ENCODE data around the gene EHD3. TPM values are rescaled to one million over a fixed set of nuclear protein-coding genes. Genes with fewer than 3 reads are reported as not detected.

Gene EHD3
- total RNA-seq, 1 experiment from 2014 or later, result not detected

DNA sequence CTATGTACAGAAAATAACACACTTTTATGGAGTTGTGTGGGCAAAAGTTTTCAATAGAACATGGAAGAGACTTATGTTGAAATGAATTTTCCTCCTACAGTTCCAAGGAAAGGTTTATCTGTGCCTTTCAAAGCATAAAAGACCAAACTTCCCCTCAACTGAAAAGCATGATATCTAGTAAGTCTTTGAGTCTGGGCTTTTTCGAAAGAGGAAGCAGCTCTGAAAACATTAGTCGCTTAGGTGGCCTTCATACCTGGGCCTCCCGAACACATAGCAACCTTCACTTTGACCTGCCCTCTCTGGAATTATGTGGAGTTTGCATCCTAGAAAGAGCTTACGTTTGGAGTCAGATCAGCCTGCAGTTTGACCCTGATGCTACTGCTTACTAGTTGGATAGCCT lies 11.9 kb upstream of the EHD3 start:
- H3K27ac ChIP-seq, result no peak overlapping the region
- H3K36me3 ChIP-seq, result no peaks in the 10 kb centered on the region
- H3K4me3 ChIP-seq, result no peak overlapping the region
- no peak for DNase-seq
- no peaks in the 10 kb centered on the region for H3K4me1 ChIP-seq
- H3K27me3 ChIP-seq, result peaks cover 24% of the 10 kb centered on the region
- H3K9me3 ChIP-seq (replicated peaks), result no peaks in the 10 kb centered on the region

DNA sequence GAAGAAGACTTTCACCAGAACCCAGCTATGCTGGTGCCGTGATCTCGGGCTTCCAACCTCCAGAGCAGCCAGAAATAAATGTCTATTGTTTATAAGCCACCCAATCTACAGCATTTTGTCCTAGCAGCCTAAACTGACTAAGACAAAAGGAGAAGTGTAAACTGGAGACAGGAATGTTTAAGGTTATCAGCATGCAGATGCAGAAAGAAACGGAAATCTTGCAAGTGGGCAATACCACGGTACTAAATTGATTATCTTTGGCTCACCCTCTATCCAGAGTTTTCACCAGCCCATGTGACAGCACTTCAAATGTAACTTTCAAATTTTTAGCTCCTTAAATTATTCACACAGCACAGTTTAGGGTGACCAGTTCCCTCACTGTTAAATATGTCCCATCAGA lies 10.9 kb upstream of the EHD3 start:
- Histone ChIP-seq H3K4me1 (no peaks in the 10 kb centered on the region), H3K27me3 (peaks cover 24% of the 10 kb centered on the region), H3K27ac (no peak overlapping the region), H3K4me3 (no peak overlapping the region), H3K9me3 (replicated peaks) (no peaks in the 10 kb centered on the region), H3K36me3 (no peaks in the 10 kb centered on the region)
- no peak for DNase-seq

DNA sequence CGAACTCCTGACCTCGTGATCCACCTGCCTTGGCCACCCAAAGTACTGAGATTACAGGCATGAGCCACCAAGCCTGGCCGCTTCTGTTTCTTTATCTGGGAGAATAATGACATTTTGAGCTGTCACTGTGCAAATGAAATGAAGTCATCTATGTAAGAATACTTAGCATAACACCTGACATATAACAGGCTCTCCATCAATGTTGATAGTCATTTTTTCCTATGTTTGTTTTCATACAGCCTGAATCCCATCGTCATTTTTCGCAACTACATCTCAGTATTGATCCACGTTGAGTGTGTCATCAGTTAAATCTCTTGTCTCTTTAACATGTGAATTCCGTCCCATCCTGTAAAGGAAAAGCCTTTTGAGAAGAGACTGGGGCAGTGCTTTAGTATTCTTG lies 10.2 kb upstream of the EHD3 start:
- Histone ChIP-seq H3K4me3 (no peak overlapping the region), H3K4me1 (no peaks in the 10 kb centered on the region), H3K36me3 (no peaks in the 10 kb centered on the region), H3K9me3 (replicated peaks) (no peaks in the 10 kb centered on the region), H3K27me3 (peaks cover 24% of the 10 kb centered on the region), H3K27ac (no peak overlapping the region)
- no peak for DNase-seq

DNA sequence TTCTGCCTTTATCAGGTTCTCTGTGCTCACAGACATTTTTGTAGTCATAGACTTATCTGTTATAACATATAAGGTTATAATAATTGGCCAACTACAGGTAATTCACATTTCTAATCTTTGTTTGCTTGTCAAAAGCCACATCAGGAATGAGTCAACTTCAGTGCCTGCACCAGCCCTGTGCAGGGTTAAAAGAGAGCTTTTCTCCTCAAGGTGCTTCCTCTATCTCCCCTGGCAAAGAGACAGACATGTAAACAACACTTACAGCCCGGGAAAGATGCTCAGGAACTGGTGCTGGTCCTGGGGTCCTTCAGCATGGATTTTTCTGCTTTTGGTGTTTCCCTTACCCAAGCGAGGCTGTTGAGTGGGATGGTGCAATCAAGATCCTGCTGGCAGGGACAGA lies 7.7 kb upstream of the EHD3 start:
- Histone ChIP-seq H3K9me3 (replicated peaks) (no peaks in the 10 kb centered on the region), H3K4me1 (no peaks in the 10 kb centered on the region), H3K27ac (no peak overlapping the region), H3K36me3 (no peaks in the 10 kb centered on the region), H3K27me3 (peaks cover 7% of the 10 kb centered on the region; the same call in 1 of the 2 replicates), H3K4me3 (no peak overlapping the region)
- DNase-seq, result no peak

DNA sequence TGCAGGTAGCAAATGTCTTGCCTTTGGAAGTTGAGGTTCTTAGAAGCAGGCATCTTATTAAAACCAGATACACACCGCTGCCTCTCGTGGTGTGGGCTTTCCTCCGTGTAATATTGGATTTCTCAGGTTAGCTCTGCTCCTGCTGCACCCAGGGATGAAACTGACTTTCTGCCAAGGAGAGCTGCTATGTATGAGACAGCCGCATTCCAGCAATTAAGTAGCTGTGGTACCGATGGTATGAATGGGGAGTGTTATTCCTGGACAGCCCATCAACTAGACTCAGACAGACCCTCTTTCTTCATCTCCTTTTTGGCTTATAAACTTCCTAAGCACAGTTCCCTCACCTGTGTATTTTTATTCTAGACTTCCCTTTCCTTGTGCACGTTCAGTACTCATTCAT lies 6.8 kb upstream of the EHD3 start:
- H3K4me3 ChIP-seq, result no peak overlapping the region
- no peaks in the 10 kb centered on the region for H3K36me3 ChIP-seq
- no peak for DNase-seq

DNA sequence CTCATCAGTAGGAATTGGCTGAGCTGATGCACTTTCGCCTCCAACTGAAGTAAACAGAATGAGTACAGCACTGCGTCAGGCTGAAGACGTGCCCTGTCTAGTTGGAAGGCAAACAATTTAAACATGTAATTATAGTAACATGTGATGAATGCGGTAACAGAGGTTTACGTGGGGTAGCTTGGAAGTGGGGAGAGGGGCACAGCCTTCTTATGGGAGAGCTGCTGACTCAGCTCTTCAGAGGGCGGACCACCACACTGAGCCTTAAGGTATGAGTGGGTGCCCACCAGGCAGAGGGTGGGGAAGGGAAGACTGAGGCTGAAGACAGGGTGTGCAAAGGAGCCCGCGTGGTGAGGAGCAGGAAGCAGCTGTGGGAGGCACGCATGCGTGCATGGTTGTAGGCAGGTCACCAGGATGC lies 6.2 kb upstream of the EHD3 start:
- H3K4me1 ChIP-seq, result no peaks in the 10 kb centered on the region
- H3K9me3 ChIP-seq (replicated peaks), result no peaks in the 10 kb centered on the region
- no peak overlapping the region for H3K4me3 ChIP-seq
- no peak overlapping the region for H3K27ac ChIP-seq
- peaks cover 18% of the 10 kb centered on the region; the same call in 1 of the 2 replicates for H3K27me3 ChIP-seq
- no peaks in the 10 kb centered on the region for H3K36me3 ChIP-seq
- no peak for DNase-seq

More for the DNA sequence above, 6.8 kb upstream of the EHD3 start:
- Histone ChIP-seq H3K9me3 (replicated peaks) (no peaks in the 10 kb centered on the region), H3K4me1 (no peaks in the 10 kb centered on the region), H3K27ac (no peak overlapping the region), H3K27me3 (peaks cover 12% of the 10 kb centered on the region; the same call in 1 of the 2 replicates)

DNA sequence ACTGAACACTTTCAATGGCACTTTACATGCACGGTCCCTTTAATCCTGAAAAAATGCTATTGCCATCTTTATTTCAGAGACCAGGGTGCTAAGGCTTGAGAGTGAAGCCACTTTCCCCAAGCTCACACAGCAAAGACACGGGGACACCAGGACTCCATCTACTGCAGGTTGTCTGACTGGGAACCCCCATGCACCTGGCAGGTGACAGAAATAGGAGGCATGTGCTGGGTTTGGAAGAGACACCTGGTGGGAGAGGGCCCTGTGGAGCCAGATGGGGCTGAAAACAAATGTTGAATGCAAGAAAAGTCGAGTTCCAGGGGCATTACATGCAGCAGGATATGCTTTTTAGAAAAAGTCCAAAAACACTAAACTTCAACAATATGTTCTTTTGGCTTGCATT lies 5.2 kb upstream of the EHD3 start:
- DNase-seq, result no peak
- peaks cover 22% of the 10 kb centered on the region; the same call in 1 of the 2 replicates for H3K27me3 ChIP-seq
- H3K27ac ChIP-seq, result no peak overlapping the region
- no peaks in the 10 kb centered on the region for H3K9me3 ChIP-seq (replicated peaks)
- H3K4me1 ChIP-seq, result no peaks in the 10 kb centered on the region
- H3K4me3 ChIP-seq, result no peak overlapping the region
- H3K36me3 ChIP-seq, result no peaks in the 10 kb centered on the region

DNA sequence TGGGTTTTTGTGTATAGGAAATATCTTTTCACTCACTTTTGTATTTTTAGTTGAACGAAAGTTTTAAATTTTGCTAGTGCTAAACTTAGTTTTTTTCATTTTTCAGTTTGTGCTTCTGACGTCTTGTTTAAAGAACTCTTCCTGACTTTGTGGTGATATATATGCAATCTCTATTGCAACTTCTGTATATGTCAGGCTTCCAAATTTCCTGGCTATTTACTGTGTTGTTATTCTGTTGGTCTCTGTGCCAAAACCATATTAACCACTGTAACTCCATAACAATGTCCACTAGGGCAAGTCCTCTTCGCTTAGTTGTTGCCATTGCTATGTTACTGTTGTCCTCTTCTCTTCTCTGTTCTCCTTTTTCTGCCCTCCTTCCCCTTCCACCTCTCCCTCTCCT lies 3.2 kb upstream of the EHD3 start:
- Histone ChIP-seq H3K4me1 (no peaks in the 10 kb centered on the region), H3K27ac (no peak overlapping the region), H3K27me3 (peaks cover 19% of the 10 kb centered on the region; the same call in 1 of the 2 replicates), H3K36me3 (no peaks in the 10 kb centered on the region), H3K4me3 (no peak overlapping the region), H3K9me3 (replicated peaks) (no peaks in the 10 kb centered on the region)
- no peak for DNase-seq

DNA sequence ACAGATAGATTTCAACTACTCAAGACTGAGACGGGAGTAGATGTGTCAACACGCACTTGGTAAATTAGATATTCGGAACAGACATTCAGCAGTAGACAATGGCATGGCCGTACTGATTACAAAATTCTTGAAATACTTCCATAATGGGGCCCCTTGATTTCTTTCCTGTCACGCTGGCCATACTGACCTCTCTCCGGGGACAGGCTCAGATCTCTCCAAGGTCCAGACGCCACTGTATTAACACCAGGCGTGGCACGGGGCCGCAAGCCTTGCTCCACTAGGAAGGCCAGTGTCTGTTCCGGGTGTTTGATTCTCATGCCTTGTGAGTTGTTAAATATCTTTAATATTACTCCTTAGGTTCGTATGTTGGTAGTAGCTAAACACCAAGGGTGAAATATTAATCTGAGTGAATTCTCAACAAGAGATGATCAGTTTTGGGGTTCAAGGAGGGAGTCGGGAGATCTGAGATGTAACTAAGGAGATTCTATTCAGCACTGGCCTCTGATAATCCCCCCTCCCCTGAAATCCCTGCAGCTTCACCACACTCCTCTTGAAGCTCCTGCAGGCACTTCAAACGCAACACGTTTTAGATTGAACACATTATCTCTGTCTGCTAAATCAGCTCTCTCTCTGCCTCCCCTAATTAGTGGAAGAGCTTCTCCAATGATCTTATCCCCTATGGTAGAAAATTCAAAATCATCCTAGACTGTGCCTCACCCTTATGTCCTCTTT lies 2.2 kb upstream of the EHD3 start:
- H3K9me3 ChIP-seq (replicated peaks), result no peaks in the 10 kb centered on the region

DNA sequence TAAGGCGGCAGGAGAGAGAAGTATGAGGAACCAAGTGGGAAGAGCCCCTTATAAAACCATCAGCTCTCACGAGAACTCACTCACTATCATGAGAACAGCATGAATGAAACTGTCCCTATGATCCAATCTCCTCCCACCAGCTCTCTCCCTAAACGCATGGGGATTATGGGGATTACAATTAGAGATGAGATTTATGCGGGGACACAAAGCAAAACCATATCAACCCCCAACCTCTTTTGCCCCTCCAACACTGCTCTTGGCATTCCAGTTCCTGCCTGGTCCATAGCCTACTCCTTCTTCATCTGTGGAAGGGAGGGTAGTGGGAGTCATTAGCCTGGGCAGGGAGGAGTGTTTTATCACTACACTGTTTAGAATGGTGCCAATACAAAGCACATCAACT lies 1.4 kb upstream of the EHD3 start:
- no peak for DNase-seq
- Histone ChIP-seq H3K4me1 (no peaks in the 10 kb centered on the region), H3K9me3 (replicated peaks) (no peaks in the 10 kb centered on the region)

More for the DNA sequence above, 2.2 kb upstream of the EHD3 start:
- no peak for DNase-seq
- no peaks in the 10 kb centered on the region for H3K36me3 ChIP-seq
- H3K27ac ChIP-seq, result no peak overlapping the region
- peaks cover 15% of the 10 kb centered on the region; the same call in 1 of the 2 replicates for H3K27me3 ChIP-seq
- no peaks in the 10 kb centered on the region for H3K4me1 ChIP-seq
- no peak overlapping the region for H3K4me3 ChIP-seq

DNA sequence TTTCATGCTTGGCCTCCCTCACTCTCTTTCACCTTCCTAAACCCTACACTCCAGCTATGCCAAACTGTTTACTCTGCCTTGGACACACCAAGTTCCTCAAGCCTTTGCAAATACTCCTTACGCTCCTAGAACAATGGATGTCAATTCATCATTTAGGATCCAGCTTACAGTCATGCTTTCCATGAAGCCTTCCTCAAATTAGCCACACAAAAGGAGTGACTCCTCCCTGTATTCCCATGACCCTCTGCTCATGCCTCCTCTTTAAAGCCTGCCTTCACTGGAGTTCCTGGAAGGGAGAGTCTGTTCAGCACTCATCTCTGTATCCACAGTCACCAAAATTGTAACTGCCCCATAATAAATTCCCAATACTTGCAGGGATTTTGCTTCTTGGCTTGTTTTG lies 721 bp upstream of the EHD3 start:
- DNase-seq, result no peak
- no peaks in the 10 kb centered on the region for H3K36me3 ChIP-seq
- no peaks in the 10 kb centered on the region for H3K4me1 ChIP-seq
- peaks cover 15% of the 10 kb centered on the region; the same call in 1 of the 2 replicates for H3K27me3 ChIP-seq
- no peak overlapping the region for H3K27ac ChIP-seq
- H3K9me3 ChIP-seq (replicated peaks), result no peaks in the 10 kb centered on the region
- no peak overlapping the region for H3K4me3 ChIP-seq

More for the DNA sequence above, 1.4 kb upstream of the EHD3 start:
- Histone ChIP-seq H3K4me3 (no peak overlapping the region), H3K27ac (no peak overlapping the region), H3K36me3 (no peaks in the 10 kb centered on the region), H3K27me3 (peaks cover 15% of the 10 kb centered on the region; the same call in 1 of the 2 replicates)

DNA sequence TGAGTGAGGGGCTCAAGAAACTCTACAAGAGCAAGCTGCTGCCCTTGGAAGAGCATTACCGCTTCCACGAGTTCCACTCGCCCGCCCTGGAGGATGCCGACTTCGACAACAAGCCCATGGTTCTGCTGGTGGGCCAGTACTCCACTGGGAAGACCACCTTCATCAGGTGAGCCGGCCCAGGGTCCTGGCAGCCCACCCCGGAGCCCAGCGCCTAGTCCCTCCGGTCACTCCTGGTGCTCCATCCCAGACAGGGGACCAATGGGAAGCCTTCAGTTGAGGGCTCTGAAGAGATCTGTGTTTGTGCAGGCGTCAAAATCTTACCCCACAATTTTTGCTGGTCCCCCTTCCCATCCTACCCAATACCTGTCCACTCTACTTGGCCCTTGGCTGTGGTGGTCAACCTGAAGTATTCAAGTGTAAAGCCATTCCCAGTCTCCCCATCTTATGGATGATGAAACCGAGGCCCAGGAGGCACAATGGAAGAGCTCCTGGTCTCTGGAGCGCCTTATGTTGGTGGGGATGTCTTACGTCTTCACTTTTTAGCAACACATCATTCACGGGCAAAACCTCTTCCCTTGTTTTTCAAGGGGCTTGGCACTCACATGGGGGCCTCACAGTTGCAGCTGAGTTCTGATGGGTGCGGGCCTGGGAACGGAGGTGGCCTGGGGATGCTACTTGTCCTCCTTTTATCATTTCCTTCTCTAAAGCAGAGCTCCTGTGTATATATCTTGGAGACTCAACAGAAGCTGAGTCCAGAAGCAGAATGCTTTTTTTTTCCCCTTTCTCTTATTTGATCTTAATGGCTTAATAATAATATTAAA lies 941 bp downstream of the EHD3 start:
- H3K36me3 ChIP-seq, result no peaks in the 10 kb centered on the region
- no peak overlapping the region for H3K27ac ChIP-seq
- H3K4me3 ChIP-seq, result no peak overlapping the region
- peaks cover 15% of the 10 kb centered on the region; the same call in 1 of the 2 replicates for H3K27me3 ChIP-seq
- H3K4me1 ChIP-seq, result no peaks in the 10 kb centered on the region
- no peaks in the 10 kb centered on the region for H3K9me3 ChIP-seq (replicated peaks)
- DNase-seq, result no peak

DNA sequence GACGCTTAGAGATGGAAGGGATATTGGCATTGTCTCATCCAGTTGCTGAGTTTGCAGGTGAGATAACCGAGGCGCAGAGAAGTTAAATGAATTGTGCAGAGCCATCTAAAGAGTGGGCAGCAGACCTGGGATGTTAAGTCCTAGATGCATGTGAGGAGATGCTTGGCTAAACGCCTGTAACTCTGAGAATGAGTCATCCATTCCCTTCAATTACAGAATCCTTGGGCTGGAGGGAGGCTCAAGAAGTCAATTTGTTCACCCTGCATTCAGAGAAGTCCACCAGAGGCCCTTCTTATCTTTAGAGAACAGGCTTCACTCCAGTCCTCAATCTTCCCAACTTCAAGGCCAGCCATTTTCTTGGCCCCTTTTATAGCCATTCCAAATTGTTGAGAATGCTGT lies 1.6 kb downstream of the EHD3 start:
- H3K4me3 ChIP-seq, result no peak overlapping the region
- H3K4me1 ChIP-seq, result no peaks in the 10 kb centered on the region
- DNase-seq, result no peak
- peaks cover 15% of the 10 kb centered on the region; the same call in 1 of the 2 replicates for H3K27me3 ChIP-seq
- H3K27ac ChIP-seq, result no peak overlapping the region
- no peaks in the 10 kb centered on the region for H3K9me3 ChIP-seq (replicated peaks)
- H3K36me3 ChIP-seq, result no peaks in the 10 kb centered on the region

DNA sequence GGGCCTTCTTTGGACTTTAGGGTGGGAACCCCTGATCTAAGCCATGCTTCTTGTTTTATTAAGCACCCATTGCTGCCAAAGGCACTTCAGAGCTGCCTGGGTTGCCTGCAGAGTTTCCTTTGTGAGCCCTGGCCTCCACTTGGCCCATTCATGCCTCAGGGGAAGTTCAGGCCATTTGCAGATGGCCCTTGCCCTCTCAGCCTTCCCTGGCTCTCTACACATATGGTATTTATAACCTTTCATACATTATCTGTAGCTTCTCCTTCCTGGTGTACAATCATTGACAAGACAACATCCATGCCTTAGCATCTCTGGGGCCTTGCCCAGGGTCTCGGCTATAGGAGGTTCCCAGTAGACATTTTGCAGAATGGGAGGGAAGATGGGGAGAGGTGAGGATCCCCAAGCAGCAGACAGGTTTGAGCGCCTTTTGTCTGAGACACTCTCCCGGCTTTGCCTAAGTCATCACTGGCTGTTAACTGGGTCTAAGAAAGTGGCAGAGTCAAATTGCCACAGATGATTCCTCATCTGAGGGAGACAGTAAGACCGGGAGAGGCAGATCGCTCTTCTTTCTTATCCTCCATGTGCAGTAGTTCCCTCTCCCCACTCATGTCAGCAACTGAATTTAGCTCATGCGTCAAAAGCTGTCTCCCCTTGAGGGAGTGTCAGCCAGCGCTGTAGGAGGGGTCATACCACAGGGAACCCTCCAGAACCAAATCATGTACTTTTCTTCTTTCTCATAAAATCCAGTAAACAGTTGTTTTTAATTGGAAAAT lies 2.7 kb downstream of the EHD3 start:
- DNase-seq, result no peak
- Histone ChIP-seq H3K27ac (no peak overlapping the region), H3K4me3 (no peak overlapping the region), H3K9me3 (replicated peaks) (no peaks in the 10 kb centered on the region), H3K4me1 (no peaks in the 10 kb centered on the region), H3K27me3 (peaks cover 15% of the 10 kb centered on the region; the same call in 1 of the 2 replicates), H3K36me3 (no peaks in the 10 kb centered on the region)

Measured in SJCRH30 (cell line).